Stimulated activated effector memory CD8-positive, alpha-beta T cell treated with anti-CD3 and anti-CD28 coated beads, Interleukin-12 subunit alpha, Interleukin-12 subunit beta, amount 100 ng/mL, for 72 hours (primary cell): ENCODE measurements around the gene GRWD1.

Source experiments
- ATAC-seq: fragments of 150-1000 bp; cut with Tn5 transposase; 2 replicates; pipeline ENCODE4 v1.10.0; 2021
- DNase-seq, 2 donors: peaks; one replicate each; pipeline ENCODE4 v3.0.0; 2021 to 2022; ENCODE audit warnings: low spot score in 2 of 2
- H3K27ac Mint-ChIP-seq: one replicate; pipeline ENCODE4 v1.8.0; 2022; ENCODE audit warnings: mild to moderate bottlenecking, mixed read lengths
- H3K36me3 Mint-ChIP-seq: one replicate; pipeline ENCODE4 v1.8.0; 2022; ENCODE audit warnings: mild to moderate bottlenecking, mixed read lengths
- H3K4me1 Mint-ChIP-seq: one replicate; pipeline ENCODE4 v1.8.0; 2022; ENCODE audit warnings: mixed read lengths
- H3K4me3 Mint-ChIP-seq: one replicate; pipeline ENCODE4 v1.8.0; 2022; ENCODE audit warnings: mild to moderate bottlenecking, mixed read lengths
- H3K9me3 Mint-ChIP-seq: one replicate; pipeline ENCODE4 v1.8.0; 2022; ENCODE audit warnings: mixed read lengths

The GRWD1 gene

DNA sequence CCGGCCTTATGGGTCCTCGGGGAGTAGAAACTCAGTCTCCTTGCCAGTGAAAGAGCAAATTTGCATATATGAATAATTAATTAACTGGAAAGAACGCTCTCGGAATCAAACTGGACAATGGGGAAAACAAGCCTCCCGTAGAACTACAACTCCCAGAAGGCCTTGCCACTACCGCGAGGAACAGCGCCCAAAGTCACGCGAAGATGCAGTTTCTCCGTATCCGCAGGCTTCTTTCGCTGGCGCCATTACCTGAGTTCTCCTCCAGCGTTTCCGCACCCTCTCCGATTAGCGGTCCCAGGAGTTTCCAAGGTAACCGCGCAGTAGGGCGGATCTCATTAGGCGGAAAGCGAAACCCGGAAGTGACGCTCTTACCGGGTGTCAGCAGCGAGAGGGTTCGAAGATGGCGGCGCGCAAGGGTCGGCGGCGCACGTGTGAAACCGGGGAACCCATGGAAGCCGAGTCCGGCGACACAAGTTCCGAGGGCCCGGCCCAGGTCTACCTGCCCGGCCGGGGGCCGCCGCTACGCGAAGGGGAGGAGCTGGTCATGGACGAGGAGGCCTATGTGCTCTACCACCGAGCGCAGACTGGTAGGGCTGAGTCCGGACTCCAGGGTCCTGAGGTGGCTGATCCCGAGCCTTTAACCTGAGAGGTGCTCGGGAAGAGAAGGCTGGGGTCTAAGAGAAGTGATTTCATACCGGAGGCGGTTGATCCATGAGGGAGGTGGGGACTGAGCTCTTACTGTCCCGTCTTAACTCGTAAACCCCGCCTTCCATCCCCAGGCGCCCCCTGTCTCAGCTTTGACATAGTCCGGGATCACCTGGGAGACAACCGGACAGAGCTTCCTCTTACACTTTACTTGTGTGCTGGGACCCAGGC, at the start of gene GRWD1:
Gene GRWD1 (plus strand): TSS at position 378 of the 876 bp plus-strand sequence. CDS start 23 bp downstream, at position 401.
- peaks cover 64% of the 10 kb centered on the region for H3K36me3 Mint-ChIP-seq
- peak within 1 kb of the TSS; percentile 97 for H3K27ac Mint-ChIP-seq
- peak within 1 kb of the TSS; percentile 90 for H3K4me3 Mint-ChIP-seq
- H3K9me3 Mint-ChIP-seq: no peaks in the 10 kb centered on the region
- DNase-seq (peak; percentile 67 to 93), ATAC-seq (peak; percentile 92)
- peaks cover 35% of the 10 kb centered on the region for H3K4me1 Mint-ChIP-seq

- Mint-ChIP-seq H3K9me3 (peaks cover 3% of the 10 kb centered on the region), H3K4me3 (peak overlapping the region; percentile 56), H3K36me3 (peaks cover 11% of the 10 kb centered on the region), H3K27ac (peak overlapping the region; percentile 40), H3K4me1 (peaks cover 68% of the 10 kb centered on the region)
- ATAC-seq: no peak
- DNase-seq: no peak
These were observed 49.6 kb upstream of the GRWD1 start for GRCh38 chr19:48396016-48396823.

DNA sequence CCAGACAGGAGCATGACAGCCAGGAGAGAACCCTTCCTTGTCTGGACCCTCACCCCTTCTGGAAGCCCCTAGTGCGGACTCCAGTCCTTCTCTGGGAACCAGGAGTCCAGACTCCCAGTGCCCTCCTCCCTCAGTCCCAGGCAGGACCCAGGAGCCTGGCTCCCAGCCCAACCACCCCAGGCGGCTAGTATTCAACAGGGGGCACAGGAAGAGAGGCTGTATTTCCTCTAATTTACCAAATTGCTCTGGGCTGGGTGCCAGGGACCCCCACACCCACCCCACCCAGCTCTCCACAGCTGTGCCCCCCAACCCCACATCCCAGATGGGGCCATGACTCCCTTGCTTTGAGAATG, 49.0 kb upstream of the GRWD1 start:
- Mint-ChIP-seq H3K9me3 (peaks cover 3% of the 10 kb centered on the region), H3K4me3 (peak overlapping the region; percentile 93), H3K27ac (peak overlapping the region; percentile 93), H3K4me1 (peaks cover 68% of the 10 kb centered on the region), H3K36me3 (peaks cover 9% of the 10 kb centered on the region)
- DNase-seq (no peak), ATAC-seq (no peak)

DNA sequence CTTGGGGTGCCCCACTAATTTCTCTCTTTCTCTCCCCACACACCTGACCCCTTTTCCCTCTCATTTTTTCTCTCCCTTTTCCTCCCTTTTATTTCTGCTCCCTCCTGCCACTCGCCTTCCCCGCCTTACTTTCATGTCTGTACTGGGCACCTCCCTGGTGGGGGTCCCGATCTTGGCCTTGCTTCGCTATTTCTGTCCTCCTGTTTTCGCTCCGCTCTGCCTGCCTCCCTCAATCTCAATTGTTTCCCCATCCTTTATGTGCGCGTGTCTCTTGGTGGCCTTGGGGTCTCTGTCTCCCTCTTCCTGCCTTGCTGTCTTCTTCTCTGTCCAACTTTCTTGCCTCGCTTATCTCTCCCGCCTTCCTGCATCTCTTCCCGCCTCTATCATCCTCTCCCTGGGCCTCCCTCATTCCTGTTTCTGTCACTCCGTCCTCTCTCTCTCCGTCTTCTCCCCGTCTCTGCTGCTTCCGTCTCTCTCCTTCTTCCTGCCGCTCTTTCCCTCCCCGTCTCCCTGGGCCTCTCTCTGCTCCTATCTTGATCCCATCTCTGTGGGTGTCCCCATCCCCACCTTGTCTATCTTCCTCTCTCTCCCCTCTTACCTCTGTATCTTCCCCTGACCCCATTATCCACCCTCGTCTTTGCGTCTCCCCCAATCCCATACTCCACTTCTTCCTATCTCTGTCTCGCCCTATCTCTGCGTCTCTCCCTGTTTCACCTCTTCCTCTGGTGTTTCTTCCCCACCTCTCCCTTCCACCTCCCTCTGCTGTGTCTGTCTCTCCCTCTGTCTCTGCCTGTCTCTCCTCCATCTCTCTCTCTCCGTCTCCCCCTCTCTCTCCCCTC, 48.3 kb upstream of the GRWD1 start:
- Mint-ChIP-seq H3K9me3 (peaks cover 3% of the 10 kb centered on the region), H3K36me3 (peaks cover 9% of the 10 kb centered on the region), H3K27ac (peak overlapping the region; percentile 93), H3K4me3 (peak overlapping the region; percentile 93), H3K4me1 (peaks cover 70% of the 10 kb centered on the region)
- ATAC-seq (no peak), DNase-seq (no peak)

DNA sequence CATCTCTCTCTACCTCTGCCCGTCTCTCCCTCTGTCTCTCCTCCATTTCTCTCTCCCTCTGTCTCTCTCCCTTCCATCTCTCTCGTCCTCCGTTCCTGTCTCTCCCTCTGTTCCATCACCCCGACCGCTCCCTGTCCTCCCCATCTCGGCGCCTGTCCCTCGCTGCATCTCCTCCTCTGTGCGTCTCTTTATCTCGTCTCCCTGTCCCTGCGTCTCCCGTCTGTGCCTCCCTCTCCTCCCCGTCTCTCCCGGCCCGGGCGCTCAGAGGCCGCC, 47.7 kb upstream of the GRWD1 start:
- peaks cover 9% of the 10 kb centered on the region for H3K36me3 Mint-ChIP-seq
- H3K4me3 Mint-ChIP-seq: peak overlapping the region; percentile 93
- ATAC-seq (no peak), DNase-seq (peak in 1 of 2 donors; percentile 65)
- H3K27ac Mint-ChIP-seq: peak overlapping the region; percentile 93
- peaks cover 3% of the 10 kb centered on the region for H3K9me3 Mint-ChIP-seq
- peaks cover 64% of the 10 kb centered on the region for H3K4me1 Mint-ChIP-seq

GRCh38 chr19:48398375-48399235, 47.2 kb upstream of the GRWD1 start:
- DNase-seq (peak; percentile 86 to 92), ATAC-seq (peak; percentile 82)
- Mint-ChIP-seq H3K4me3 (peak overlapping the region; percentile 93), H3K4me1 (peaks cover 69% of the 10 kb centered on the region), H3K9me3 (peaks cover 3% of the 10 kb centered on the region), H3K36me3 (peaks cover 9% of the 10 kb centered on the region), H3K27ac (peak overlapping the region; percentile 93)

GRCh38 chr19:48400018-48400742, 45.6 kb upstream of the GRWD1 start:
- H3K4me3 Mint-ChIP-seq: no peak overlapping the region
- H3K36me3 Mint-ChIP-seq: peaks cover 9% of the 10 kb centered on the region
- peak overlapping the region; percentile 24 for H3K27ac Mint-ChIP-seq
- DNase-seq (no peak), ATAC-seq (peak; percentile 49)
- H3K4me1 Mint-ChIP-seq: peaks cover 57% of the 10 kb centered on the region
- peaks cover 3% of the 10 kb centered on the region for H3K9me3 Mint-ChIP-seq

DNA sequence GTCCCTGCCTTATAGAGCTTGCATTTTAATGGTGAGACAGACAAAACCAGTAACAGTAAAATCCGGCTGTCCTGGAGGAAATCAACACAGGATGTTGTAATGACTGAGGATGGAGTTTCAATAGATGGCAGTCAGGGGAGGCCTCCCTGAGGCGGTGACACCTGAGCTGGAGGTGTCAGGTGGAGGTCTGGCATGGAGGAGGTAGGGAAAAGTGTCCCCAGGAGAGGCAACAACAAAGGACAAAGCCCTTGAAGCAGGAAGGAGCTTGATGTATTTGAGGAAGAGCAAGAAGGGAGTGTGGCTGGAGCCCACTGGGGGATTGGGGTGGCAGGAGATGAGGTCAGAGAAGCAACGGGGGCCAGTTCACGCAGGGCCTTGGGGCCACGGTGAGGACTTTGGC, 44.5 kb upstream of the GRWD1 start:
- H3K36me3 Mint-ChIP-seq: peaks cover 9% of the 10 kb centered on the region
- H3K27ac Mint-ChIP-seq: peak overlapping the region; percentile 14
- peaks cover 46% of the 10 kb centered on the region for H3K4me1 Mint-ChIP-seq
- H3K9me3 Mint-ChIP-seq: peaks cover 3% of the 10 kb centered on the region
- H3K4me3 Mint-ChIP-seq: no peak overlapping the region
- DNase-seq (no peak), ATAC-seq (no peak)

- Mint-ChIP-seq H3K4me1 (peaks cover 33% of the 10 kb centered on the region), H3K27ac (no peak overlapping the region), H3K9me3 (peaks cover 3% of the 10 kb centered on the region), H3K36me3 (peaks cover 9% of the 10 kb centered on the region), H3K4me3 (no peak overlapping the region)
- ATAC-seq (peak; percentile 75), DNase-seq (peak in 1 of 2 donors; percentile 69)
These were observed 42.2 kb upstream of the GRWD1 start for GRCh38 chr19:48403606-48404005.

- no peaks in the 10 kb centered on the region for H3K9me3 Mint-ChIP-seq
- DNase-seq (no peak), ATAC-seq (no peak)
- peaks cover 18% of the 10 kb centered on the region for H3K4me1 Mint-ChIP-seq
- H3K4me3 Mint-ChIP-seq: no peak overlapping the region
- no peak overlapping the region for H3K27ac Mint-ChIP-seq
- no peaks in the 10 kb centered on the region for H3K36me3 Mint-ChIP-seq
These were observed 40.6 kb upstream of the GRWD1 start for GRCh38 chr19:48405010-48405659.

GRCh38 chr19:48405850-48406249, 39.9 kb upstream of the GRWD1 start:
- H3K9me3 Mint-ChIP-seq: no peaks in the 10 kb centered on the region
- peaks cover 18% of the 10 kb centered on the region for H3K4me1 Mint-ChIP-seq
- ATAC-seq (no peak), DNase-seq (no peak)
- H3K27ac Mint-ChIP-seq: no peak overlapping the region
- H3K36me3 Mint-ChIP-seq: no peaks in the 10 kb centered on the region
- no peak overlapping the region for H3K4me3 Mint-ChIP-seq

DNA sequence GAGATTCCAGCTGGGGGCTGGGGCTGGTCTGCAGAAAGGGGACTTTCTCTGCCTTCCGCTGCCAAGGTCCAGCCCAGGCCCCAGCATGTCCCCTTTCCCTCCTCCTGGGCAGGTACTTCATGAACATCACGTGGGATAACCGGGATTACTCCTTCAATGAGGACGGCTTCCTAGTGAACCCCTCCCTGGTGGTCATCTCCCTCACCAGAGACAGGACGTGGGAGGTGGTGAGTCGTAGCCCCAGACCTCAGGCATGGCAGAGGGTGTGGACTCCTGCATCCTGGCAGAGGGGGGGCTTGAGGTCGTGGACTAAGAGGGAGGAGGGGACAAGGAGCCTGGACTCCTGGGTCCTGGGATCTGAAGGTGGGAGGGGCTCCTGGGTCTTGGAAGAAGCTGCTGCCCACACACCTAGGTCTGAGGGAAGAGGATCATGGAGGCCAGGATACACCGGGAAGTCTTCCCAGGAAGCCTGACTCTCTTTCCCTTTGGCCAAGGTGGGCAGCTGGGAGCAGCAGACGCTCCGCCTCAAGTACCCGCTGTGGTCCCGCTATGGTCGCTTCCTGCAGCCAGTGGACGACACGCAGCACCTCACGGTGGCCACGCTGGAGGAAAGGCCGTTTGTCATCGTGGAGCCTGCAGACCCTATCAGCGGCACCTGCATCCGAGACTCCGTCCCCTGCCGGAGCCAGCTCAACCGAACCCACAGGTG, 31.8 kb upstream of the GRWD1 start:
- H3K4me3 Mint-ChIP-seq: peak overlapping the region; percentile 74
- ATAC-seq (no peak), DNase-seq (no peak)
- peaks cover 12% of the 10 kb centered on the region for H3K36me3 Mint-ChIP-seq
- no peaks in the 10 kb centered on the region for H3K9me3 Mint-ChIP-seq
- peaks cover 29% of the 10 kb centered on the region for H3K4me1 Mint-ChIP-seq
- no peak overlapping the region for H3K27ac Mint-ChIP-seq

DNA sequence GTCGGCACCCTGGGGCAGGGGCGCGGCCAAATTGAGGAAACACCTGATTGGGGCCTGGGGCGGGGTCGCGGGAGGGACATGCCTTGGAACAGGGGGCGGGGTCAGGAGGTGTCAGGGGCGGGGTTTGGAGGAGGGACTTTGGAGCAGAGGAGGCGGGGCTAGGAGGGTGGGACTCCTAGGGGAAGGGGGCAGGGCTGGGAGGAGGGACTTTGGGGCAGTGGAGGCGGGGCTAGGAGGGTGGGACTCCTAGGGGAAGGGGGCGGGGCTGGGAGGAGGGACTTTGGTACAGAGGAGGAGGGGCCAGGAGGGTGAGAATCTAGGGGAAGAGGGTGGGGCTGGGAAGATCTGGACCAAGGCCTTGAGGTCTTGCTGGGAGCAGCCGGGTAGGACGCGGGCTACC, 30.4 kb upstream of the GRWD1 start:
- peak; percentile 55 to 78 for DNase-seq

More for the DNA sequence above, 30.4 kb upstream of the GRWD1 start:
- no peak overlapping the region for H3K27ac Mint-ChIP-seq
- H3K4me1 Mint-ChIP-seq: peaks cover 35% of the 10 kb centered on the region
- H3K4me3 Mint-ChIP-seq: peak overlapping the region; percentile 74
- no peaks in the 10 kb centered on the region for H3K9me3 Mint-ChIP-seq
- peaks cover 17% of the 10 kb centered on the region for H3K36me3 Mint-ChIP-seq
- peak; percentile 22 for ATAC-seq
